NB4 (cell line): ENCODE results near the gene GPX7.

Experiments
- POLR2A ChIP-seq: IDR thresholded peaks from 2 replicates; pipeline ENCODE4 v1.6.1; 2011; ENCODE audit warnings: mild to moderate bottlenecking; ENCODE audit not compliant: insufficient read length; ENCODE audit errors: extremely low read depth
- TF ChIP-seq, protein P1 (sequence below): IDR thresholded peaks from 2 replicates; pipeline ENCODE4 v1.6.1; 2011; ENCODE audit warnings: low read depth, low read length

DNA sequence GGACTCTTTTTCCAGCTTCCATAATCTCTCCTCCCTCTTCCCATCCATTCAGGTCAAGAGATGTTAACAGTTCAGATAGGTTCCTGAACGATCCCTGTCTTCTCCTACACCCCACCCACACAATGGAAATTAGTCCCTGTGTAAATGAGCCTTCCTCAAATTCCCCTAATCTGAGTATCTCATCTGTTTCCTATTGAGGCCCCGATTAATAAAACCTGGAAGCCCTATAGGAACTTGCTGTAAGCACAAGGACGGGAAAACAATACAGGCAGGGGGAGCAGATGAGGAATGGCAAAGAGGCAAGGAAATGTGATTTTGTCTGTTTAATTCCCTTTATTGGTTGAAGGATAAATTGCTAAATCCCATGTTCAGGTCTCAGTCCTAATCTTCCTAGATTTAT is 7.1 kb upstream of the GPX7 start:
- TF ChIP-seq, protein P1, sequence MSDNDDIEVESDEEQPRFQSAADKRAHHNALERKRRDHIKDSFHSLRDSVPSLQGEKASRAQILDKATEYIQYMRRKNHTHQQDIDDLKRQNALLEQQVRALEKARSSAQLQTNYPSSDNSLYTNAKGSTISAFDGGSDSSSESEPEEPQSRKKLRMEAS = no peak
- TF ChIP-seq POLR2A = no peak
